Measurements from ENCODE around the gene CFAP61. TPM values are rescaled to one million over a fixed set of nuclear protein-coding genes. Genes with fewer than 3 reads are reported as not detected.

Gene CFAP61
- total RNA-seq, 2 donors from 2014 or later, result 0.27 TPM; not detected in 1

- no peaks in the 10 kb centered on the region for H3K36me3 ChIP-seq
Observed at GRCh38 chr20:20304942-20305341, 252.6 kb downstream of the CFAP61 start.

DNA sequence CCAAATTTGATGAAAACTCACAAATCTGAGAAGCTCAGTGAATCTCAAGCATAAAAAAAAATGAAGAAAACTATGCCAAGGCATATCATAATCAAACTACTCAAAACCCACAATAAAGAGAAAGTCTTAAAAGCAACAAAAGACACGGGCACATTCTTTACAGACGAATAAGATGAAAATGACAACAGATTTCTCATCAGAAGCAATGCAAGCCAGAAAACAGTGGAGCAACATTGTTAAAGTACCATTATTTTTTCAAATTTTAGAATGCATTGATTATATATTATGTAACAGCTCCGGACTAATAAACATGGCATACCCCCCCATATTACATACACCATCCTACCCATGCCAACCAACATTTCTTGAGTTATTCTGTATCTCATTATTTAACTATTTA is 260.2 kb downstream of the CFAP61 start:
- TF ChIP-seq, protein P1, sequence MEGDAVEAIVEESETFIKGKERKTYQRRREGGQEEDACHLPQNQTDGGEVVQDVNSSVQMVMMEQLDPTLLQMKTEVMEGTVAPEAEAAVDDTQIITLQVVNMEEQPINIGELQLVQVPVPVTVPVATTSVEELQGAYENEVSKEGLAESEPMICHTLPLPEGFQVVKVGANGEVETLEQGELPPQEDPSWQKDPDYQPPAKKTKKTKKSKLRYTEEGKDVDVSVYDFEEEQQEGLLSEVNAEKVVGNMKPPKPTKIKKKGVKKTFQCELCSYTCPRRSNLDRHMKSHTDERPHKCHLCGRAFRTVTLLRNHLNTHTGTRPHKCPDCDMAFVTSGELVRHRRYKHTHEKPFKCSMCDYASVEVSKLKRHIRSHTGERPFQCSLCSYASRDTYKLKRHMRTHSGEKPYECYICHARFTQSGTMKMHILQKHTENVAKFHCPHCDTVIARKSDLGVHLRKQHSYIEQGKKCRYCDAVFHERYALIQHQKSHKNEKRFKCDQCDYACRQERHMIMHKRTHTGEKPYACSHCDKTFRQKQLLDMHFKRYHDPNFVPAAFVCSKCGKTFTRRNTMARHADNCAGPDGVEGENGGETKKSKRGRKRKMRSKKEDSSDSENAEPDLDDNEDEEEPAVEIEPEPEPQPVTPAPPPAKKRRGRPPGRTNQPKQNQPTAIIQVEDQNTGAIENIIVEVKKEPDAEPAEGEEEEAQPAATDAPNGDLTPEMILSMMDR (IDR thresholded peaks at IDR 0.05), result no peak
- H3K36me3 ChIP-seq, result no peaks in the 10 kb centered on the region
- H3K4me3 ChIP-seq, result no peak overlapping the region
- no peak for DNase-seq (ENCODE audit: low spot score)
- no peaks in the 10 kb centered on the region for H3K4me1 ChIP-seq (ENCODE audit: control insufficient read depth in 1 of 2, low read depth in 2 of 2)
- no peak overlapping the region for H3K27ac ChIP-seq
- ATAC-seq (ENCODE audit: insufficient number of reproducible peaks, low FRiP score, low read depth), result no peak
- H3K27me3 ChIP-seq (replicated peaks; ENCODE audit: insufficient read depth), result no peaks in the 10 kb centered on the region
- no peaks in the 10 kb centered on the region for H3K9me3 ChIP-seq

More at GRCh38 chr20:20304942-20305341, 252.6 kb downstream of the CFAP61 start:
- no peak for DNase-seq (ENCODE audit: low spot score)
- ATAC-seq (ENCODE audit: insufficient number of reproducible peaks, low FRiP score, low read depth), result no peak
- TF ChIP-seq, protein P1 (IDR thresholded peaks at IDR 0.05), result no peak
- Histone ChIP-seq H3K27ac (no peak overlapping the region), H3K27me3 (replicated peaks; ENCODE audit: insufficient read depth) (no peaks in the 10 kb centered on the region), H3K9me3 (no peaks in the 10 kb centered on the region), H3K4me3 (no peak overlapping the region), H3K4me1 (ENCODE audit: control insufficient read depth in 1 of 2, low read depth in 2 of 2) (no peaks in the 10 kb centered on the region)

DNA sequence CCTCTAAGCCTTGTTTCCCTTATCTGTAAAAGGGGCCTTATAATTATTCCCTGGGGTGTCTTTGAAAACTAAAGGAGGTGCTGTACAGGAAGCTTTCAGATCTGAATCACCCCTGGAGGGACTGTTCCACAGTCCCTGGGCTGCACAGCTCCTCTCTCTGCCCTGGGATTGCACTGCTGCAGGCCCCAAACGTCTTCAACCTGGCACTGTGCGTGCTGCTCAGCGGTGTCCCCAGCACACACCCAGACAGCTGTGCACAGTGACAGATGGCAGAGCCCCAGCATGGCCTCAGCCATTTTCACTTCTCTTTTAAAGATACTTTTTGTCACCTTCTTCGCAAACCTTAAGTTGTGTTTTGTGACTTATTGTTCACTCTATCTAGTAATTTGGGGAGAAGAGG is 264.9 kb downstream of the CFAP61 start:
- Histone ChIP-seq H3K4me3 (no peak overlapping the region), H3K9me3 (no peaks in the 10 kb centered on the region), H3K4me1 (ENCODE audit: control insufficient read depth in 1 of 2, low read depth in 2 of 2) (no peaks in the 10 kb centered on the region), H3K27ac (no peak overlapping the region), H3K27me3 (replicated peaks; ENCODE audit: insufficient read depth) (no peaks in the 10 kb centered on the region), H3K36me3 (no peaks in the 10 kb centered on the region)
- ATAC-seq (ENCODE audit: insufficient number of reproducible peaks, low FRiP score, low read depth) (no peak), DNase-seq (ENCODE audit: low spot score) (no peak)
- TF ChIP-seq, protein P1 (IDR thresholded peaks at IDR 0.05), result no peak

DNA sequence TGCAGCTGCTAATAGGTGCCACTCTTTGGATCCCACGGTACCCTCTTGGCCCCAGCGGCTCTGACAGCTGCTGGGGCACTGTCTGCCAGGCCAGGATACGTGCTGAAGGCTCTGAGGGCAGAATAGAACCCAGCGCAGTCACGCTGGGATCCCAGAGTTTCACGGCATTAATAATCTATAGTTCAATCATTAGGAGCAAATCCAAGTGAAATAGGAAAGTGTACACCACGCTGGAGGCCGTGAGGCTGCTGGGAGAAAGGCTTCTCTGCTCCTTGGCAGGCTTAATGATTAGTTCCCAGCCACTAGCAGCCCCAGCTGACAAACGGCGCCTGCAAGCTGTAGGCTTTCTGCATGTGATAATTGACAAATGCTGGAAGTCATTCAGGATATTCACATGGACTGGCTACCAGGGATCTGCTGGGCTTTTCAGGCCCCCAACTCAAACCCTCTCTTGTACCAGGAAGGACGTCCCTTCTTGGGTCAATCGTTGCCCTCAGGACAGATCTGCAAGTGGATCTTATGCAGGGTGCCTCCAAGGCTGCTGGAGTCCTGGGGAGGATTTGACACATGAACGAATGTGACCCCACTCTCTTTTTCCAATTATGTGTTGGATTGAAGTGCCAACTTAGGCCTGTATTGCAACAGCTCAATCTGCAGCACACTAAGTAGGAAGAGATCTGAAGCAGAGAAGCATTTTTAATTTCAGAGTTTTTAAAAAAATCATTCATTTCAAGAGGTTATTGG is 265.5 kb downstream of the CFAP61 start:
- H3K4me1 ChIP-seq (ENCODE audit: control insufficient read depth in 1 of 2, low read depth in 2 of 2), result no peaks in the 10 kb centered on the region
- H3K27me3 ChIP-seq (replicated peaks; ENCODE audit: insufficient read depth), result no peaks in the 10 kb centered on the region
- TF ChIP-seq, protein P1 (IDR thresholded peaks at IDR 0.05), result no peak
- no peak overlapping the region for H3K27ac ChIP-seq
- no peak for DNase-seq (ENCODE audit: low spot score)
- H3K4me3 ChIP-seq, result no peak overlapping the region
- no peaks in the 10 kb centered on the region for H3K9me3 ChIP-seq
- ATAC-seq (ENCODE audit: insufficient number of reproducible peaks, low FRiP score, low read depth), result no peak
- no peaks in the 10 kb centered on the region for H3K36me3 ChIP-seq

DNA sequence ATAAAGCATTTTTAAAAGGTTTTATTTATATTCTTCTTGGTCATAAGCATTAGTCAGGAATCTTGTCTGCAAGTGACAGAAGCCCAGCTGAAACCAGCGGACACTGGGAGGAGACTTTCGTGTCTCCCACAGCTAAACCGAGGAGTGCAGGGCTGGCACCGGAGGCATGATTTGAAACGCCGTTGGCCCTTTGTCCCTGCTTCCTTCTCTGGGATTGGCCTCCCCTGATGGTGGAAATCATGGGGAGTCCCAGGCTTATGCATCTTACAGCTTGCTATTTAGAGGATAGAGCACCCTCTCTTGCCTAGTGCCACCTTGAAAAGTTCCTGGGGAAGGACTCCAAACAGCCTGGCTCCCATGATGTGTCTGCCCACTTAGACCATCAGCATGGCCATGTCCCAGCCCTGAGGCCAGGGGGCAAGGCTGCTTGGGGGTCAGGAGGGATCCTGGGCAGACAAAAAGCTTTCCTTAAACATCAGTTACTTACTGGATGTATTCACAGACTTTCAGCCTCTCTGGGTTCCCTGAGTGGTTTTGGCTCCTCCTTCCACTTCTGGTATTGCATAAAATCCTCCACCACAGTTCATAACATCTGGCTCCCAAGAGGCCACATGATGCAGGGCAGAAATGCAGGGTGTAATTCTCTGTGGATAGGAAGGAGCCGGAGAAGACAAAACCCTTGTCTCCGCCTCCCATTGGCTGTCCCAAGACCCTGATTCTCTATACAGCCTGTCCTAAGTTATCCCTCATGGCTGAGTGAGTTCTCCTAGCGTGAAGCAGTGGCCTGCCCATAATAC is 266.2 kb downstream of the CFAP61 start:
- ATAC-seq (ENCODE audit: insufficient number of reproducible peaks, low FRiP score, low read depth) (no peak), DNase-seq (ENCODE audit: low spot score) (no peak)
- Histone ChIP-seq H3K9me3 (no peaks in the 10 kb centered on the region), H3K27ac (no peak overlapping the region), H3K27me3 (replicated peaks; ENCODE audit: insufficient read depth) (no peaks in the 10 kb centered on the region), H3K36me3 (no peaks in the 10 kb centered on the region), H3K4me3 (no peak overlapping the region), H3K4me1 (ENCODE audit: control insufficient read depth in 1 of 2, low read depth in 2 of 2) (no peaks in the 10 kb centered on the region)
- TF ChIP-seq, protein P1 (IDR thresholded peaks at IDR 0.05), result no peak
